HG03439 (cell line): ENCODE measurements around the gene MRS2.

ENCODE experiments used
- ATAC-seq: cut with Tn5 transposase; IDR thresholded peaks from one replicate; pipeline ENCODE4 v1.9.1; 2021; ENCODE audit warnings: mild to moderate bottlenecking, moderate library complexity; ENCODE audit not compliant: unreplicated experiment

MRS2 gene

DNA sequence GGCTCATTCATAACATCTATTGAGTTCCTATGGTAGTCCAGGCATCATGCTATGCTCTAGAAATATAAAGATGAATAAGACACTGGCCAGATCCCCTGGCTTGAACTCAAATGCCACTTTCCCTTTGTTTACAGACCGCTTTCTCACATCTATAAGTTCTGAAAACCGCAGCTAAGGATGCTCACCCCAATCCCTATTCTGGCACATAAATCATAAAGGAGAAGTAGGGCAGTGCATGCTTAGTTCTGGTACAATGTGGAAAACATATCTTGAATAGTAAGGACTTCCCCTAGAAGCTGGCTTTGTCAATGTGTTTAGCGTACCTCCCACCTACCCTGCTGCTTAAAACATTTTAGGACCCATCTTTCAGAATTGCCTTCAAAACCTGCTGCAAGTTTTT lies 26.4 kb downstream of the MRS2 start:
- ATAC-seq, result no peak

- no peak for ATAC-seq
Observed at GRCh38 chr6:24430086-24430485, 27.4 kb downstream of the MRS2 start.

DNA sequence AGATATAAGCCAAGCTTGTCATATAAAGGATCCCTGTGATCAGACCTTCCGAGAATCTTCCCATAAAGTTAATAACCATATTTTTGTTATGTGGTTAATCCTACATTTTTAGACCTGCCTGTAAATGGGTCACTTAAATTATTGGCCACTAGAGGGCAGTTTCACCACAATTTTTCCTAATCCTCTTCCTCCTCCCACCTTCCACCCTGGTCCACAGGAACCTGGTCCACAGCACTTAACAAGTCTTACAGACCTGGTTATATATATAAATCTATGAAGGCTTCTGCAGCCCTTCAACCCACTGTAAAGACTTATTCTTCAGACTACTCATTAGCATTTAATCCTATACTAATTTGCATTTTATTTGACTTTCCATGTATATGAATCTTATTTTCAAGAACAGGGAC lies 28.3 kb downstream of the MRS2 start:
- peak; percentile 63 for ATAC-seq

DNA sequence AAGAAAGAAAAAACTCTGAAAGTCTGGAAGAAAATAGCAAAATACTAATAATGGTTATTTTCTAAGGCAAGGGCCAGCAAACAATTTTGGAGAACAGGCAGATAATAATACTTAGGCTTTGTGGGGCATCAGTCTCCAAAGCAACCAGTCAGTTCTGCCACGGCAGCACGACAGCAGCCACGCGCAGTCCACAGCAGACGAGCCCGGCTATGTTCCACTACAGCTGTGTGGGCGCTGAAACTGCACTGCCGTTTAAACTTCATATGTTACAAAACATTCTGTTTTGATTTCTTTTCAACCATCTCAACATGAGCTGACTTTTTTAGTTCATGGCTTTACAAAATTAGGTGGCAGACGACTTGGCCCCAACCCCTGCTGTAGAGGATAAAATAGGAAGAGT lies 29.9 kb downstream of the MRS2 start:
- no peak for ATAC-seq

DNA sequence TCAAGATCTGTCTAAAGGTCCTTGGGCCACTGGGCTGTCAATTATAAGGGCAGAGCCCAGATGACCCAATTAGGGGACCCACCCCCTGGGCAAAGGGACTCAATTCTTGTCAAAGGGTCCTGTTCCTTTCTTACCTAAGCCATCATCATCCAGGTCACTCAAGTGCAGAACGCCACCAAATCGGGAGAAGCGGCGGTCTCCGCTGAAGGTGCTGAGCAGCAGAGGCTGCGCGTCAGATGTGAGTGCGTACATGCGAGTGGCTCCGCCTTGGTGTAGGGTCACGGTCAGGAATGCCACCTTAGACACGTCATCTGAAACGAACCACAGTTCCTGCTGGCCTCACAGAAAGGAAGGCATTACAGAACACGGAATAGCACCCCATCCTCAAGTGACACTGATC lies 34.2 kb downstream of the MRS2 start:
- no peak for ATAC-seq

GRCh38 chr6:24439858-24440539 lies 37.3 kb downstream of the MRS2 start:
- no peak for ATAC-seq

DNA sequence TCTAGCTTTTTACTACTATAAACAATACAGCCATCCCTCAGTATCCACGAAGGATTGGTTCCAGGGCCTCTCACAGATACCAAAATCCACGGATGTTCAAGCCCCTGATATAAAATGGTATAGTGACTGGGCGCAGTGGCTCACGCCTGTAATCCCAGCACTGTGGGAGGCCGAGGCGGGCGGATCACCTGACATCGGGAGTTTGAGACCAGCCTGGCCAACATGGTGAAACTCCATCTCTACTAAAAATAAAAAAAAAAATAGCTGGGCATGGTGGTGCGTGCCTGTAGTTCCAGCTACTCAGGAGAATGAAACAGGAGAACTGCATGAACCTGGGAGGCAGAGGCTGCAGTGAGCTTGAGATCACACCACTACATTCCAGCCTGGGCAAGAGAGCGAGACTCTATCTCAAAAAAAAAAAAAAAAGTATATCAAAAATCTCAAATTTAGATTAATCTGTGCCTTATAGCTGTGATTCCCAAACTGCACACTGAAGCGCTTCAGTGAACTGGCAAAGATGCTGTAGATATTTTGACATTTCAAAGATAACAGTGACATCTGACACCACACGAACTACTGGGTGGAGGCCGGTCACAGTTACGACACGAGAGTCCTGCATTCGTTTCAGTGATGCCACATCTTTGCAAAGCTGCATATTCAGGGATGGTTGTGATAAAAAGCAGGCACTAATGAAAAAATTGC lies 38.3 kb downstream of the MRS2 start:
- ATAC-seq, result no peak

GRCh38 chr6:24441599-24441904 lies 38.8 kb downstream of the MRS2 start:
- ATAC-seq, result no peak

DNA sequence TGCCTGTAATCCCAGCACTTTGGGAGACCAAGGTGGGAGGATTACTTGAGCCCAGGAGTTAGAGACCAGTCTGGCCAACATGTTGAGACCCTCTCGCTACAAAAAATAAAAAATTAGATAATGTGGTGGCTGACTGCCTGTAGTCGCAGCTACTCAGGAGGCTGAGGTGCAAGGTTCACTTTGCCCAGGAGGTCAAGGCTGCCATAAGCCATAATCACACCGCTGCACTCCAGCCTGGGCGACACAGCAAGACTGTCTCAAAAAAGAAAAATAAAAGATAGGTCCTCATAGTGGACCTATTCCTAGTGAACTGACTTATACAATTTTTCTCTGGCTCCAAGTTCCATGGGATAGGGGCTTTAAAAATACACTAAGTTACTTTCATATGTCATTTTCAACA lies 41.9 kb downstream of the MRS2 start:
- ATAC-seq, result no peak

DNA sequence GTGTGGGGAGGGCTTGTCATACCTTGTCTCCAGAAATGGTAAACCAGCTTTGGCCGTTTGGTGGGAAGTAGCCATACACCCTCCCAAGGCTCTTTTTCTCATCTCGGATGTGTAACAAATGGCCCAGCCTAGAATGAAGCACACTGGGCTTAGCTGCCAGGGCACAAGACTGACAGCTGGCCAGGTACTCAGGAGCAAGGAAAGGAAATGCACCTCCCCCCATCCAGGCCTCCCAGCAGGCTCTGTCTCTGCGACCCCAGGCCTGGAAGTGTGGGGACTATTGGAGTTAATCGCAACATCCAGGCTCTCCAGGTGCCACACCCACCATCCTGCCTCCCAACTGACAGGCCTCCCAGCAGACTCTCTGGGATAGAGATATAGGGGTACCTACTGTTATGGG lies 43.0 kb downstream of the MRS2 start:
- ATAC-seq, result no peak

DNA sequence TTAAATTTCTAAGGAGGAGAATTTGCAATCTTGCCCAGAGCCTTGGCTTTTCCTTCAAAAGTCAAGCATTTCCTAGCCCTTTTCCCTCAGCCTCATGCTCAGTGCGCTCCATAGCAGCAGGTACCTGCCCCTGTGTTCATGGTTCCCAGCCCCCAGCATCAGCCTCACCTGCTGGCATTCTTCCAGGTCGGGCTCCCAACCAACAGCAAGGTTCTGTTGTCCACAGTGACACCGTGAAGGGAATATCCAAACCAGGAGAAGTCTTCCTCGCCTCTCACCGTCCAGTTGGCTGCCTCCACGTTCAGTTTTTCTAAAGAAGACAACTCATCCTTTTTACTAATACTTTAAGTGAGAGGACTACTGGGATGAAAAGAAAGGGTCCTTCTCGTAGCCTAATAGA lies 43.9 kb downstream of the MRS2 start:
- no peak for ATAC-seq

DNA sequence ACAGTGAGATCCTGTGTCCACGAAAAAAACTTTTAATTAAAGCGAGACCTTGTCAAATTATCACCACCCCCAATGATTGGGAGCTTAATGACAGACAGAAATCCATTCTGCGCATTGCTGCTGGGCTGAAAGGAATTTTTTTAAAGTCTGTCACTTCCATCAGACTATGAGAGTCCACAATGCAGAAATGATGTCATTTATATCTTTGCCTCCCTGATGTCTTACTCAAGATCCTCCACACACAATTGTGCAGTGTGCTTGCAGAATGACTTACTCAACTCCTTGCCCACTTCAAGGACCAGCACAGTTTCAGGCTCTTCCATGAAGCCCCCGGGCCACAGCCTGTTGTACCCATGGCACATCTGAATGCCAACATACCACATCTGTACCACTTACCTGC lies 45.7 kb downstream of the MRS2 start:
- ATAC-seq, result no peak

- ATAC-seq, result no peak
Observed at GRCh38 chr6:24448828-24449525, 46.2 kb downstream of the MRS2 start.

DNA sequence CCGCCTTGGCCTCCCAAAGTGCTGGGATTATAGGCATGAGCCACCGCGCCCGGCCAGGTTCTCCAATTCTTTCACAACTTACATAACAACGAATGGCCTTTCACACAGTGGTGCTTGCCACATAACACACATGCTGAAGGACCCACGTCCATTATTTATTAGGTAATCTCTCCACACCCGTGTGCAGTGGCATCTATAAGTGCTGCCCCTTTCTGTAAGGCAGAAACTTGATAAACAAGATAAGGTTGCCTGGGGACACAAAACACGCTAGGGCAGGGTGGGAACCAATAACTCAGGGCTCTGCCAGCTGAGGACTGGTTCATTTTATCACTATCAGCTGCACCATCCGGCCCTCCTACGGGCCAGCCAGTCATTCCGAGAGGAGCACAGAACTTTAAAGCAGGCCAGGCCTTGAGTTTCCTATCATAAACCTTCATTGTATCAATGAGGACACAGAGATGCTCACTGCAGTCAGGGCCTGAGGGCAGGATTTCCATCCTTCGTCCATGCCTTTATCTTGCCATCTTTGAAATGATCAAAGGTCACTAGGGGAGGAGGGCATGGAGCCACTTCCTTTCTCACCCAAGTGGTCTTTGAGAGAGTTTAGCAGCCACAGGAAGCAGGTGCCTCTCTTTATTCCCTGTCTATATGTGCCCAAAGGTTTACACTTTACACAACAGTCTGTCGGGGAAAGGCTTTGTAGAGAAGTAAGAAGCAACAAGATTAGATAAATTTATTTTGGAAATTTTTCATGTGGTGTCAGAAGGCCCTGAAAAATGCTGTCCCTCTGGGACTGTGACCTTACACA lies 49.0 kb downstream of the MRS2 start:
- no peak for ATAC-seq

DNA sequence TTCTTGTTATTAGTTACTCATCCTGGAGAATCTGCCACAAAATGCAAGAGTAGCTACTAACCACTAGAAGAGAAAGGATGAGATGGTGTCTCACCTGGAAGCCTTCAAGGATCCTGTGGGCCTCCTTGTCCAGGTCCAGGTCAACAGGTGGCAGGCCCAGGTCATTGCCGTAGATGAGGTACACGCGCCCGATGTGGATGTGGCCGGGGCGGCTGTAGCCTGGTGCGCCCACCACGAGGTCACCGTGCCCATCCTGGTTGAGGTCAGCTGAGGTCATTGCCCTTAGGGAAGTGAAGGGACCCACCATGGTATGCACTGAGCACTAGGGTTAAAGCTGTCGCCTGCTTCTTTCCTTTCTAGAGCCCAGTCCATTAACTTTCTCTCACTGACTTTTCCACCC lies 51.2 kb downstream of the MRS2 start:
- ATAC-seq, result no peak

DNA sequence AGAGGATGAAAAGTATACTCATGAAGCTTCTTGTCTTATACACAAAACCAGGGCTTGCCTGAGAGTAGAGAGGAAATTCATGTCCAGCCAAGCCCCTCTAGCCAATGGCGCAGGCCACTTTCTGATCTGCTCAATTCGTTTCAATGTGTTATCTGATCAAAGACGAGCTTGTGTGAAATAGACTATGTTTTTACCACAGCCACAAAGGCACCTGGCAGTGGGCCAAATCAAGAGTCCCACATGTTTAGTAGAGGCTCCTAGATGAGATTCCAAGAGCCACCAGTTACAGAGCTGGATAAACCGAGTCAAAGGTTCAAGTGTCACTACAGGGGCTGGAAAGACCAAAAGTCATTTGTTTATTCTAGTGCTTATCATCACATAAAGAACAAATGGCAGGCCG lies 51.7 kb downstream of the MRS2 start:
- no peak for ATAC-seq

GRCh38 chr6:24455061-24455460 lies 52.3 kb downstream of the MRS2 start:
- ATAC-seq, result no peak

- ATAC-seq, result no peak
Observed at GRCh38 chr6:24458134-24458533, 55.4 kb downstream of the MRS2 start.

DNA sequence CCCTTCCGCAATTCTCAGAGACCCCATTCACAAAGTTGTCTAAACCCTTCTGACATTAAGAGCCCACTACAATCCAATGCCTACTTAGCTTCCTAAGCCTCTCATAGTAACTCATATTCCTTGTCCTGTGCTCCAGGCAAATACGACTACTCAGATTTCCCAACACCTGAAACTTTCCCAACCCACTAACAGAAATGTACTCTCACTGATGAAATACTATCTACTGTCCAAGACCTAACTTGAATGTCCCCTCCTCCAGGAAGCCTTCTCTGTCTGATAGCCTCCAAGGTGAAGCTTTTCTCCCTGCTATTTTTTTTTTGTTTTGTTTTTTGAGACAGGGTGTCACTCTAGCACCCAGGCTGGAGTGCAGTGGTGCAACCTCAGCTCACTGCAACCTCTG lies 56.2 kb downstream of the MRS2 start:
- ATAC-seq, result no peak

- no peak for ATAC-seq
Observed at GRCh38 chr6:24460966-24461365, 58.2 kb downstream of the MRS2 start.

- ATAC-seq, result no peak
Observed at GRCh38 chr6:24464253-24465038, 61.7 kb downstream of the MRS2 start.
